NK-92 (cell line): ENCODE data around the gene SUGP1.

Experiments used
- DNase-seq: peaks from one replicate; lab custom pipeline; 2025; ENCODE audit not compliant: unreplicated experiment; lab: John Stamatoyannopoulos, UW

The SUGP1 gene

GRCh38 chr19:19236173-19236572, 84.1 kb downstream of the SUGP1 start:
- no peak for DNase-seq

- DNase-seq: no peak
These were observed 86.0 kb downstream of the SUGP1 start for GRCh38 chr19:19234220-19234816.

GRCh38 chr19:19232261-19232721, 88.0 kb downstream of the SUGP1 start:
- DNase-seq: no peak

- DNase-seq: no peak
These were observed 89.3 kb downstream of the SUGP1 start for GRCh38 chr19:19230999-19231398.

- no peak for DNase-seq
These were observed 90.6 kb downstream of the SUGP1 start for GRCh38 chr19:19229701-19230100.

GRCh38 chr19:19227217-19227616, 93.1 kb downstream of the SUGP1 start:
- DNase-seq: no peak

- DNase-seq: no peak
These were observed 93.6 kb downstream of the SUGP1 start for GRCh38 chr19:19226663-19227062.

GRCh38 chr19:19226204-19226603, 94.1 kb downstream of the SUGP1 start:
- no peak for DNase-seq
